GM12872 (cell line): ENCODE data around the gene GNAT3.

Source experiments
- CTCF ChIP-seq: IDR thresholded peaks from 3 replicates; pipeline ENCODE4 v1.5.1; 2011; ENCODE audit warnings: low read depth, mild to moderate bottlenecking, low read length, moderate library complexity; ENCODE audit not compliant: insufficient read depth

The GNAT3 gene

GRCh38 chr7:80511964-80512363 is at the start of gene GNAT3:
TSS of gene GNAT3 (minus strand) at chr7:80512064. CDS start at chr7:80511926, 138 bp downstream.
- no peak for TF ChIP-seq CTCF

- TF ChIP-seq CTCF: no peak
Observed at GRCh38 chr7:80558116-80558515, 46.3 kb upstream of the GNAT3 start.

GRCh38 chr7:80552031-80552694 is 40.3 kb upstream of the GNAT3 start:
- TF ChIP-seq CTCF: no peak

- TF ChIP-seq CTCF: no peak
Observed at GRCh38 chr7:80550005-80550404, 38.1 kb upstream of the GNAT3 start.

GRCh38 chr7:80548840-80549530 is 37.1 kb upstream of the GNAT3 start:
- TF ChIP-seq CTCF: no peak

GRCh38 chr7:80542398-80542797 is 30.5 kb upstream of the GNAT3 start:
- TF ChIP-seq CTCF: no peak

GRCh38 chr7:80540836-80541235 is 29.0 kb upstream of the GNAT3 start:
- TF ChIP-seq CTCF: no peak
